RWPE2 (cell line): ENCODE results near the gene PEAK3.

Experiments used
- ATAC-seq: fragments of 200-7000 bp; cut with Tn5 transposase; 3 replicates; pipeline ENCODE4 v1.9.1; 2021; ENCODE audit warnings: low read depth
- DNase-seq: peaks from one replicate; pipeline ENCODE4 v3.0.0-alpha.2; 2020; ENCODE audit warnings: low spot score
- H3K27ac ChIP-seq: fragments of 450-650 bp; 2 replicates; pipeline ENCODE4 v1.5.1; 2017; ENCODE audit warnings: mild to moderate bottlenecking; ENCODE audit not compliant: poor library complexity, severe bottlenecking
- H3K27me3 ChIP-seq: fragments of 250-450 bp; sonication (Bioruptor Pico); 2 replicates; pipeline ENCODE4 v1.5.1; 2021; ENCODE audit warnings: mild to moderate bottlenecking, moderate library complexity; ENCODE audit not compliant: insufficient read depth, poor library complexity, severe bottlenecking
- H3K36me3 ChIP-seq: fragments of 250-450 bp; sonication (Bioruptor Pico); 2 replicates; pipeline ENCODE4 v1.5.1; 2020; ENCODE audit warnings: low read depth, mild to moderate bottlenecking, moderate library complexity
- H3K4me1 ChIP-seq: fragments of 250-450 bp; sonication (Bioruptor Pico); 2 replicates; pipeline ENCODE4 v1.5.1; 2021; ENCODE audit warnings: mild to moderate bottlenecking, moderate library complexity; ENCODE audit not compliant: insufficient read depth, poor library complexity, severe bottlenecking
- H3K4me3 ChIP-seq: fragments of 250-450 bp; sonication (Bioruptor Pico); 2 replicates; pipeline ENCODE4 v1.5.1; 2021; ENCODE audit warnings: mild to moderate bottlenecking, moderate library complexity; ENCODE audit not compliant: severe bottlenecking
- H3K9me3 ChIP-seq: fragments of 250-450 bp; sonication (Bioruptor Pico); 2 replicates; pipeline ENCODE4 v1.5.1; 2021; ENCODE audit warnings: mild to moderate bottlenecking, moderate library complexity; ENCODE audit not compliant: severe bottlenecking
- CTCF ChIP-seq: fragments of 450-650 bp; IDR thresholded peaks from one replicate; pipeline ENCODE4 v1.5.1; 2017; ENCODE audit warnings: mild to moderate bottlenecking, moderate library complexity; ENCODE audit not compliant: poor library complexity, severe bottlenecking

Gene PEAK3

DNA sequence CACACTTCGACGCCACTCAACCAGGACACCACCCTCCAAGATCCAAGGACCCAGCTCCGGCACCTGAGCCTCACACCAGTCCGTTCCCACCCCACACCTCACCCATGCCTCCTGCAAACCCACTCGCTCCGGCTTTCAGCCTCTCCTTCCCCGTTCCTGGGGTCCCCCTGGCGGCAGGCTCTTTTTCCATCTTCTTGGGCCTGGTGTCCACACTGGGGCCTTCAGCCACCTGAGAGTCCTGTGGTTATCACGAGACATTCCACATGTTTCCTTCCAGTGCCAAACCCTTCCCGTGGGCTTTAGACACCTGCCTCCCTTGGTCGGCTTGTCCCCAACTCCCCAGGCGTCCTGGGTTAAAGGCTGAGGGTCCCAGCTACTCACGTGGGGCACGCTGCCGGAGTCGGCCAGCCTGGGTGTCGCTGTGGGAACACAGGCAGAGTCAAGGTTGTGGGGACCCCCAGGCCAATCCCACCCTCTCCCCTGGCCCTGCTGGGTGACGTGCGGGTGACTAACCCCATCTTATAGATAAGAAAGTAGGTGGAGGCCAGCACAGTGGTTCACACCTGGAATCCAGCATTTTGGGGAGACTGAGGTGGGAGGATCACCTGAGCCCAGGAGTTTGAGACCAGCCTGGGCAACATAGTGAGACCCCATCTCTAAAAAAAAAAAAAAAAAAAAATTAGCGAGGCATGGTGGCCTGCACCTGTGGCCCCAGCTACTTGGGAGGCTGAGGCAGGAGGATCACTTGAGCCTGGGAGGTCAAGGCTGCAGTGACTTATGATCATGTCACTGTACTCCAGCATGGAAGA lies 27.7 kb downstream of the PEAK3 start:
- no peaks in the 10 kb centered on the region for H3K4me1 ChIP-seq
- DNase-seq, result peak; percentile 58
- no peaks in the 10 kb centered on the region for H3K9me3 ChIP-seq
- no peaks in the 10 kb centered on the region for H3K36me3 ChIP-seq
- H3K27me3 ChIP-seq, result peaks cover 43% of the 10 kb centered on the region
- H3K27ac ChIP-seq, result no peak overlapping the region
- no peak overlapping the region for H3K4me3 ChIP-seq
- ATAC-seq, result no peak
- no peak for TF ChIP-seq CTCF

DNA sequence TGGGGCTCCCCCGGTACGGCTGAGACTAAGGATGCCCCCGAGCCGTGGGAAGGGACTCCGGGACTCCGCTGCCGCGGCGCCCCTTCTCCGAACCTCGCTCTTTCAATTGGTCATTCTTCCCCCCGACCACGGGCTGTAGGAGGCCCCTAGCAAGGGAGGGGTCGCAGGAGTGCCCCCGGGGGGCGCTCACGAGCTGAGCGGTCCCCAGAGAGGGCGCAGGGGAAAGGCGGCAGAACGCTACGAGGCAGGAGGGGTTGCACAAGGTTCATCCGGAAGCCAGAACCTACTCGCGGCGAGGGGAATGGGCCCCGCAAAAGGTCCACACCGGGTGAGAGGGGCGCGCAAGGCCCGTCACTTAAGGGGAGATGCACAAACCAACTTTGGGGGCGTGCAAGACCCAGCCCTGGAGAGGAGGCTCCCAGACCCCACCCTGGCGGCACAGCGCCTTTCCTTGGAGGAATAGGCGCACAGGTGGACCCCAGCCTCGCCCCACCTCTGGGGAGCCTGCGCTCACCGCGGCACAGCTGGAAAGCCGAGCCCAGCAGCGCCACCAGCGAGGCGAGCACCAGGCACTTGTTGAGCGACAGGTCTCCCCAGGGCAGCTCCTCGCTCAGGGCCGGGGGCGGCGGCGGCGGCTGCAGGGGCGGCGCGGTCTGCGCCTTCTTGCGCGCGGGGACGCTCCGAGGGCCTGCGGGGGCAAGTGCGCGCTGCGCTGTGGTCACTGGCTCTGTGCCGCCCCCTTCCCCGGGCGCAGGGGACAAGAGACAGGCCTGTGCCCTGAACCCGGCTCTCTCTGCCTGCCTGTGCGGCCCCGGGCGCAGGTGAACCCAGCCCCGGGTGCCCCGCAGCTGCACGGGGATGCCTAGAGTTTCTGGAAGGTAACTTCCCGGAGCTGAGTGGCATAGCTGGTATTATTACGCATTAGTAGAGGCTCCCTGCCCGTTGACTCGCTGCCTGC lies 28.6 kb downstream of the PEAK3 start:
- peak; percentile 54 for DNase-seq
- no peak for ATAC-seq
- H3K9me3 ChIP-seq, result no peaks in the 10 kb centered on the region
- H3K27me3 ChIP-seq, result peaks cover 43% of the 10 kb centered on the region
- H3K4me1 ChIP-seq, result no peaks in the 10 kb centered on the region
- H3K36me3 ChIP-seq, result no peaks in the 10 kb centered on the region
- no peak overlapping the region for H3K27ac ChIP-seq
- no peak for TF ChIP-seq CTCF
- no peak overlapping the region for H3K4me3 ChIP-seq

GRCh38 chr19:2252797-2253105 lies 29.2 kb downstream of the PEAK3 start:
- H3K4me3 ChIP-seq, result no peak overlapping the region
- peaks cover 43% of the 10 kb centered on the region for H3K27me3 ChIP-seq
- H3K36me3 ChIP-seq, result no peaks in the 10 kb centered on the region; the same call in 1 of the 2 replicates
- TF ChIP-seq CTCF, result no peak
- H3K27ac ChIP-seq, result no peak overlapping the region
- no peaks in the 10 kb centered on the region for H3K9me3 ChIP-seq
- ATAC-seq (no peak), DNase-seq (no peak)
- no peaks in the 10 kb centered on the region for H3K4me1 ChIP-seq

DNA sequence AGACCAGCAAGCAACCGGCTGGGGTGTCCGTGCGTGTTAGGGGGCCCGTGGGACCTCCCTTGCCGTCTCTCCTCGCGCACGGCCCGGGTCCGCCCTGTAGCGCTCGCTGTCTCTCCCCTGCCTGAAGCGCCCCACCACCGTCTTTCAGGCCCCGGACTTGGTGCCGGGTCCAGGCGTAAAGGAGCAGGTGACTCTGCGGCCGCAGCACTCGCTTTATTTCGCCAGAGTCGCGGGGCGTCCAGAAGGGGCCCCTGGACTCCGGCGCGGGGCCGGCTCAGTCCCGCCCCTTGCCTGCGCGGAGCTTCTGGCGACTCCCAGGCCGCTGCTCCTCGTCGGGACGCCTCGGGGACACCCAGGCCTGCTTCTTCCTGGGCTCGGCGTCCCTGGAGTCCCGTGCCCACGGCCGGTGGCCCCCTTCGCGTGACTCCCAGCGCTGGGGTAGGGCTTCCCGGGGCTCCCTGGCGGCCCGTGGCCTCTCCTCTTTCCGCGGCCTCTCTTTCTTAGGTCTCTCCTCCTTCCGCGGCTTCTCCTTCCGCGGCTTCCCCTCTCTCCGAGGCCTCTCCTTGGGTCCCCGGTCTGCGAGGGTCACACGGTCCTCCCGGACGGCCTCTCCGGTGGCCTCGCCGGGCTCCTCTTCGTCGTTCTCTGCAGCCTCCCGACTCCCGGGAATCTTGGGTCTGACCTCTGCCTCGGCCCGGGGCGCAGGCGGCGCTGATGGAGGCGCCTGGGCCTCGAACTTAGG lies 29.7 kb downstream of the PEAK3 start:
- no peaks in the 10 kb centered on the region for H3K9me3 ChIP-seq
- TF ChIP-seq CTCF, result no peak
- peaks cover 43% of the 10 kb centered on the region for H3K27me3 ChIP-seq
- no peak overlapping the region for H3K4me3 ChIP-seq
- DNase-seq, result no peak
- H3K4me1 ChIP-seq, result no peaks in the 10 kb centered on the region
- H3K36me3 ChIP-seq, result peaks cover 5% of the 10 kb centered on the region
- no peak for ATAC-seq
- no peak overlapping the region for H3K27ac ChIP-seq
